Loucy (cell line): ENCODE data around the gene IFNG-AS1.

Experiments used
- H2AFZ ChIP-seq: fragments of 200-600 bp; sonication (generic); 2 replicates; pipeline ENCODE4 v1.6.0; 2016; ENCODE audit warnings: antibody characterized with exemption, mild to moderate bottlenecking, low read length, moderate library complexity
- H3F3A ChIP-seq: fragments of 200-600 bp; 2 replicates; pipeline ENCODE4 v1.6.0; 2016; ENCODE audit warnings: antibody characterized with exemption, low read depth, mild to moderate bottlenecking
- H3K27me3 ChIP-seq: fragments of 200-600 bp; sonication (generic); 2 replicates; pipeline ENCODE4 v1.6.1; 2014; ENCODE audit warnings: low read length, mild to moderate bottlenecking; ENCODE audit not compliant: insufficient read depth, poor library complexity, severe bottlenecking
- H3K36me3 ChIP-seq: fragments of 200-600 bp; sonication (generic); 2 replicates; pipeline ENCODE4 v1.6.1; 2016; ENCODE audit warnings: low read length; ENCODE audit not compliant: insufficient read depth
- H3K4me1 ChIP-seq: fragments of 200-600 bp; sonication (generic); 2 replicates; pipeline ENCODE4 v1.5.1; 2014; ENCODE audit warnings: low read length, mild to moderate bottlenecking; ENCODE audit not compliant: insufficient read depth, poor library complexity, severe bottlenecking
- H3K4me2 ChIP-seq: fragments of 200-600 bp; sonication (generic); 2 replicates; pipeline ENCODE4 v1.6.0; 2014; ENCODE audit warnings: antibody characterized with exemption, low read length, low read depth, mild to moderate bottlenecking; ENCODE audit not compliant: poor library complexity, severe bottlenecking
- H3K4me3 ChIP-seq: fragments of 200-600 bp; sonication (generic); 2 replicates; pipeline ENCODE4 v1.5.1; 2014; ENCODE audit warnings: low read length, mild to moderate bottlenecking, mixed read lengths; ENCODE audit not compliant: poor library complexity, severe bottlenecking
- H3K79me2 ChIP-seq: fragments of 200-600 bp; sonication (generic); 2 replicates; pipeline ENCODE4 v1.6.1; 2014; ENCODE audit warnings: low read length; ENCODE audit not compliant: insufficient read depth
- H3K9ac ChIP-seq: fragments of 200-600 bp; sonication (generic); 2 replicates; pipeline ENCODE4 v1.6.0; 2014; ENCODE audit warnings: mild to moderate bottlenecking, low read depth, low read length, moderate library complexity; ENCODE audit not compliant: poor library complexity, severe bottlenecking
- H3K9me2 ChIP-seq: fragments of 200-600 bp; sonication (generic); replicated peaks from 2 replicates; pipeline ENCODE4 v1.6.1; 2016; ENCODE audit warnings: low read depth, low read length, mixed read lengths
- H3K9me3 ChIP-seq: fragments of 200-600 bp; sonication (generic); 2 replicates; pipeline ENCODE4 v1.6.1; 2014; ENCODE audit warnings: mild to moderate bottlenecking, antibody characterized with exemption, low read length, low read depth; ENCODE audit not compliant: insufficient read depth
- H4K20me1 ChIP-seq: fragments of 200-600 bp; sonication (generic); 2 replicates; pipeline ENCODE4 v1.6.0; 2014; ENCODE audit warnings: antibody characterized with exemption, low read length, mild to moderate bottlenecking; ENCODE audit not compliant: insufficient read depth, poor library complexity, severe bottlenecking
- EZH2phosphoT487 ChIP-seq: fragments of 200-600 bp; IDR thresholded peaks from 2 replicates; pipeline ENCODE4 v1.6.1; 2018; ENCODE audit warnings: antibody characterized with exemption, mild to moderate bottlenecking, moderate library complexity, borderline replicate concordance
- TF ChIP-seq, protein P1 (sequence below): fragments of 200-600 bp; sonication (generic); conservative IDR thresholded peaks from 2 replicates; pipeline ENCODE4 v1.5.1; 2014; ENCODE audit warnings: mild to moderate bottlenecking, antibody characterized with exemption, low read length

IFNG-AS1 gene

DNA sequence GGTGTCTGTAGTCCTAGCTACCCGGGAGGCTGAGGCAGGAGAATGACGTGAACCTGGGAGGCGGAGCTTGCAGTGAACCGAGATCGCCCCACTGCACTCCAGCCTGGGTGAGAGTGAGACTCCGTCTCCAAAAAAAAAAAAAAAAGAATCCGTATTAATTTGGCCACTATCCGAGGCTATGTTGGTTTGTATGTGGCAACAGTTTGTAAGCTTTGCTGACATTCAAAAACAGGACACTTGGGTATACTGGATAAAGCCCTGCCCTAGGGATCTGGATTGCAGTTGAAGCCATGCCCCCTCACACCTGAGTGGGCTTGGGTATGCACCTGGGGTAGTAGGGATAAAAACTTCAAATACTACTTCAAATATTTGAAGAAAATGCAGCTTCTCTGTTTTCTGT lies 14.5 kb downstream of the IFNG-AS1 start:
- H3K4me2 ChIP-seq, result no peak overlapping the region
- H3K27me3 ChIP-seq, result no peaks in the 10 kb centered on the region
- no peaks in the 10 kb centered on the region for H4K20me1 ChIP-seq
- TF ChIP-seq, protein P1, sequence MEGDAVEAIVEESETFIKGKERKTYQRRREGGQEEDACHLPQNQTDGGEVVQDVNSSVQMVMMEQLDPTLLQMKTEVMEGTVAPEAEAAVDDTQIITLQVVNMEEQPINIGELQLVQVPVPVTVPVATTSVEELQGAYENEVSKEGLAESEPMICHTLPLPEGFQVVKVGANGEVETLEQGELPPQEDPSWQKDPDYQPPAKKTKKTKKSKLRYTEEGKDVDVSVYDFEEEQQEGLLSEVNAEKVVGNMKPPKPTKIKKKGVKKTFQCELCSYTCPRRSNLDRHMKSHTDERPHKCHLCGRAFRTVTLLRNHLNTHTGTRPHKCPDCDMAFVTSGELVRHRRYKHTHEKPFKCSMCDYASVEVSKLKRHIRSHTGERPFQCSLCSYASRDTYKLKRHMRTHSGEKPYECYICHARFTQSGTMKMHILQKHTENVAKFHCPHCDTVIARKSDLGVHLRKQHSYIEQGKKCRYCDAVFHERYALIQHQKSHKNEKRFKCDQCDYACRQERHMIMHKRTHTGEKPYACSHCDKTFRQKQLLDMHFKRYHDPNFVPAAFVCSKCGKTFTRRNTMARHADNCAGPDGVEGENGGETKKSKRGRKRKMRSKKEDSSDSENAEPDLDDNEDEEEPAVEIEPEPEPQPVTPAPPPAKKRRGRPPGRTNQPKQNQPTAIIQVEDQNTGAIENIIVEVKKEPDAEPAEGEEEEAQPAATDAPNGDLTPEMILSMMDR, result no peak
- no peak for TF ChIP-seq EZH2phosphoT487
- no peak overlapping the region for H3K9ac ChIP-seq
- no peaks in the 10 kb centered on the region for H3K36me3 ChIP-seq
- H3K9me3 ChIP-seq, result no peaks in the 10 kb centered on the region
- no peaks in the 10 kb centered on the region for H3K79me2 ChIP-seq
- H2AFZ ChIP-seq, result no peak overlapping the region
- H3K4me1 ChIP-seq, result peaks cover 3% of the 10 kb centered on the region
- no peaks in the 10 kb centered on the region for H3K9me2 ChIP-seq
- H3K4me3 ChIP-seq, result no peak overlapping the region
- H3F3A ChIP-seq, result no peaks in the 10 kb centered on the region

DNA sequence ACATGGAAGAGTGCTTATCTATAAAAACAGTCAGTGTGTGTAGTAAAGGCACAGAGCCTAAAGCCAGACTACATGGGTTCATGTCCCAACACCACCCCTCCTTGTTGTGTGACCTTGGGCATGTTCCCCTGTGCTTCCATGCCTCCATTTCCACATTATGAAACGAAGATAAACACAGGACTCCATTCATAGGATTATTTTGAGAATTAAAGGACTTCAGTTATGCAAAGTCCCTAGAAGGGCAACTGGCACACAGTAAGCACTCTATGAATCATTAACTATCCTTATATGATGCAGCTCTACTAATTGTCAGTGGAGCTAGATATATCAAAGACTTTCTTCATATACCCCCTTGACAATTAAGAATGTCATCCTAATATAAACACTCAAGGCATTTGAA lies 17.8 kb downstream of the IFNG-AS1 start:
- H3F3A ChIP-seq, result no peaks in the 10 kb centered on the region
- H3K9ac ChIP-seq, result no peak overlapping the region
- no peaks in the 10 kb centered on the region for H3K27me3 ChIP-seq
- no peaks in the 10 kb centered on the region for H3K79me2 ChIP-seq
- peaks cover 21% of the 10 kb centered on the region for H3K4me1 ChIP-seq
- no peaks in the 10 kb centered on the region for H4K20me1 ChIP-seq
- H3K4me2 ChIP-seq, result no peak overlapping the region
- H2AFZ ChIP-seq, result no peak overlapping the region
- no peaks in the 10 kb centered on the region for H3K9me2 ChIP-seq
- no peaks in the 10 kb centered on the region for H3K36me3 ChIP-seq
- no peaks in the 10 kb centered on the region for H3K9me3 ChIP-seq
- TF ChIP-seq, protein P1, result no peak
- TF ChIP-seq EZH2phosphoT487, result no peak
- H3K4me3 ChIP-seq, result no peak overlapping the region

DNA sequence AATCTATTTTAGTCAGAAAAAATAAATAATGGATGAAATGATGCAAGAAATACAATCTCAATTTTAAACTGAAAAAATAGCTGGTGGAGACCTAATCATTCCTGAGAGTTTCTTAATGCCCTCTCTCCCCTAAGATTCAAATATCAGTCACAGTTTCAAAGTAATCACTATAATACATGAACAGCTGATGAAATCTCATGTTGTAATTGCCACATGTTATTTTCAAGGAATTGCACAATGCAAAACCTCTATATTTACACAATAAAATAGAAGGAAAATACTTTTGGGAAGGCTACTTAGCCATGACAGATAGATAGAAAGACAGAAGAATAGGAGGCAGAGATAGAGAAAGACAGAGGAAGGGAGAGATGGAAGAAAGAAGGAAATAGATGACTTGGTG lies 18.2 kb downstream of the IFNG-AS1 start:
- no peak overlapping the region for H3K9ac ChIP-seq
- no peaks in the 10 kb centered on the region for H3K27me3 ChIP-seq
- no peak overlapping the region for H3K4me2 ChIP-seq

More for the DNA sequence above, 18.2 kb downstream of the IFNG-AS1 start:
- Histone ChIP-seq H3F3A (0 out of 2 replicates have a peak, but pooled peaks cover 2% of the 10 kb centered on the region), H3K4me3 (no peak overlapping the region), H3K4me1 (peaks cover 26% of the 10 kb centered on the region), H3K36me3 (no peaks in the 10 kb centered on the region), H3K9me3 (no peaks in the 10 kb centered on the region), H3K79me2 (no peaks in the 10 kb centered on the region), H4K20me1 (no peaks in the 10 kb centered on the region), H3K9me2 (no peaks in the 10 kb centered on the region), H2AFZ (no peak overlapping the region)
- no peak for TF ChIP-seq EZH2phosphoT487
- TF ChIP-seq, protein P1, result no peak
